HS-5 (cell line): ENCODE measurements around the gene PPM1L.
"Not testable (repeated sequence)": the region's sequence is repeated elsewhere in the genome, so short reads cannot be mapped to it uniquely, and the experiment has no call there.

ENCODE experiments used
- DNase-seq: peaks from one replicate; pipeline ENCODE4 v3.0.0-alpha.2; 2012; ENCODE audit warnings: low read depth

PPM1L gene

DNA sequence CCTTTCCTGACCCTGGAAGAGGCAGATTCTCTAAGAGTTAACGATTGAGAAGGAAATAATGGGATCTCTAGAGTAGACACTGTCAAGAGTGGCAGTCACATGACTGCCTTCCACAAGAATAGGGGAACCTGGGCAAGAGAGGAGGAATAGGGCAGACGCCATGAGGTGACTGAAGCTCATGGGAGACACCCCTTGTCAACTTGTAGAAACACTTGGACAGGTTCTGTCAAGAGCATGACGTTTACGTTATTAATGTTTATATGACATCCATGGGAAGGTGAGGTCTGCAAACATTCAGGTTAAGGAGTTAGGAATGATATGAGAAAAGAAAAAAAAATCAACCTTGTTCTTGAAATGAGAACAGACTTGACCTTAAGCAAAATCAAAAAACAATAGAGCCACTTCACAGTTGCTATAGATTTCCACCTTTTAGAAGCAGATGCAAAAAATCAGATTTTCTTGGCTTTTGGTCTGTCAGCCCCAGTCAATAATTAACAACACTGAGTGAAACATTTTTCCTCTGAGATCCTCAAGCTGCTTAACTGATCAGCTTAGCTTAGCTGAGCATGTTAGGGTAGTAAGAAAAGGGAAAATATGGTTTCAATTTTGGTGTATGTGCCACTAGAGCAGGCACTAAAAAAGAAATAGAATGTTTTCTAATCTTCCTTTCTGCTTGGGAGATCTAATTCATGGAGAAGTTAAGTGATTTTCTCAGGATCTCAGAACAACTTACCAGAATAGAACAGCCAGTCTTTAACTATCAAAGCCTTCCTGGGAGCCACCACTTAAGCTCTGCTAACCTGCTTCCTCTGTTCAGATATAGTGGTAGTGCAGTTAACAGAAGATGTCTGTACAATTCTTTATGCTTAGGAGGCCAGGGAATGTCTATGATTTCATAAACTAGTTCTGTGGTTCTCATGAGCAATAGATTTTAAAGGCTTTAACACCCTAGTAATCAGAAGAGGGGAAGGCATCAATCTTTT is 232.2 kb downstream of the PPM1L start:
- no peak for DNase-seq

DNA sequence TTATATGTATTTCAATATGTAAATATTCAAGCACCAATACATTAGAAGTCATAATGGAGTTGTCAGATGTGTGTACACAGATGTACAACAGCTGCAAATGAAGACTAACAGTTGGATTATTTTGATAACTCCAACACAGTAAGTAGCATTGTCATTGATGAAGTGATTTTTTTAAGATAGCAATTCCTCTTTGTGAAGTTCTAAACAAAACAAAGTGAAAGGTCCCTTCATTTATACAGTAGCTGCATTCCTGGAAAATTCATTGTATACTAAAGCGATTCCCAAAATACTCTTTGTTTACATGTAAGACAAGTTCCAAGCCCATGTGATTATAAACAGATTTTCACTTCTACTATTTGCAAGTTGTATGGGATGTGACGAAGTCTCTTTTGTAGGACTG is 234.4 kb downstream of the PPM1L start:
- DNase-seq, result no peak

GRCh38 chr3:160992712-160993111 is 236.7 kb downstream of the PPM1L start:
- DNase-seq, result no peak

DNA sequence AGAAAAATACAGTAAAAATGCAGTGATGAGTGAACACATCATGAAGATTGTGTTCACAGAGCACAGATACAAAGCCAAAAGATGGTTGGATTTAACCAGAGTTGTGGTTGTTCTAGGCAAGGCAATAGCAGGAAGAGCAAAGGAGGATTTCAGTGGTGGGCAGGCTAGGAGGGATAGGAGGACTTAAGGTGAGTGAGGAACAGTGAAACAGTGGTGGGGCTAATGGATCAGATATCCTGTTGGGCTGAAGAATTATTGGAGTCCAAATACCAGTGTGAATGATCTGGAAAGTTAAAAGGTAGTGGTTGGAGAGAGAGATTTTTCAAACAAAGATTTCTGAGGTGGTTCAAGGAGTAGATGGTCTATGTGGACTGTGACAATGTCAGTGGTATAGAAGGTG is 240.8 kb downstream of the PPM1L start:
- no peak for DNase-seq

DNA sequence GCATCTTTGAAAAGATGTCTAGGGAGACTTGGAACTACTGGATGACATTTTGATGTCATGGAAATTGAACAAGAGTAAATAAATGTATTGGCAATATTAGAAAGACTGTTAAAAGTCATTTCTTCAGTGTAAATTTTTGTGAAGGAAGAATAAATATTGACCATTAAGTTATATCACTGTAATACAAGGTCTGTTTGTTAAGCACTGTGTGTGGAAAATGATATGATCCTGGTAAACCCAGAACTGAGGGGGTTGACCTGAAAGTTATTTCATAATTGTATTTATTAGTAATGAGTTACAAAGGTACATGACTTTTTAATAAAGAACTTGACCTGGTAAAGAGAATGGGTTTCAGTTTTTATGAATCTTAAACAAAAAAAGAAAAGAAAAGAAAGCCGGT is 242.6 kb downstream of the PPM1L start:
- no peak for DNase-seq

DNA sequence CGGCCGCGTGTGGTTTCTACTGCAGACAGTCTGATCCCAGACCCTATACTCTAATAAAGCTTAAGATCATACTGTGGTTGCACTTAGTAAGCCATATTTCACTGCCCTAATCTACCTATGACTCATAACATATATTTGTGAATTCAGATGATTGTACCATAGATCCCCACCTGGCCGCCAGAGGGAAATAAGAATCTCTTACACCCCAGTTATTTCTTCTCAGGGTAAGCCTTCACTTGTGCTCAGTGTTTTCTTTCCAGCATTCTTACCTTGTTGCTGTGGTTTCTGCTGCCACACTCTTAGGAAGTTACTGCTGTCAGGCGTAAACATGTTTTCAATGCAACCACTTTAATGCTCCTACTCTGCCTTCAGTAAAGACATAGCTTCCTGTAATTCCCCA is 243.2 kb downstream of the PPM1L start:
- no peak for DNase-seq

- no peak for DNase-seq
Observed at GRCh38 chr3:161008086-161008485, 252.1 kb downstream of the PPM1L start.

DNA sequence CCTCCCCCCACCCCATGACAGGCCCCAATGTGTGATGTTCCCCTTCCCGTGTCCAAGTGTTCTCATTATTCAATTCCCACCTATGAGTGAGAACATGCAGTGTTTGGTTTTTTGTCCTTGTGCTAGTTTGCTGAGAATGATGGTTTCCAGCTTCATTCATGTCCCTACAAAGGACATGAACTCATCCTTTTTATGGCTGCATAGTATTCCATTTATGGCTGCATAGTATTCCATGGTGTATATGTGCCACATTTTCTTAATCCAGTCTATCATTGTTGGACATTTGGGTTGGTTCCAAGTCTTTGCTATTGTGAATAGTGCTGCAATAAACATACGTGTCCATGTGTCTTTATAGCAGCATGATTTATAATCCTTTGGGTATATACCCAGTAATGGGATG is 254.1 kb downstream of the PPM1L start:
- not testable (repeated sequence) for DNase-seq

DNA sequence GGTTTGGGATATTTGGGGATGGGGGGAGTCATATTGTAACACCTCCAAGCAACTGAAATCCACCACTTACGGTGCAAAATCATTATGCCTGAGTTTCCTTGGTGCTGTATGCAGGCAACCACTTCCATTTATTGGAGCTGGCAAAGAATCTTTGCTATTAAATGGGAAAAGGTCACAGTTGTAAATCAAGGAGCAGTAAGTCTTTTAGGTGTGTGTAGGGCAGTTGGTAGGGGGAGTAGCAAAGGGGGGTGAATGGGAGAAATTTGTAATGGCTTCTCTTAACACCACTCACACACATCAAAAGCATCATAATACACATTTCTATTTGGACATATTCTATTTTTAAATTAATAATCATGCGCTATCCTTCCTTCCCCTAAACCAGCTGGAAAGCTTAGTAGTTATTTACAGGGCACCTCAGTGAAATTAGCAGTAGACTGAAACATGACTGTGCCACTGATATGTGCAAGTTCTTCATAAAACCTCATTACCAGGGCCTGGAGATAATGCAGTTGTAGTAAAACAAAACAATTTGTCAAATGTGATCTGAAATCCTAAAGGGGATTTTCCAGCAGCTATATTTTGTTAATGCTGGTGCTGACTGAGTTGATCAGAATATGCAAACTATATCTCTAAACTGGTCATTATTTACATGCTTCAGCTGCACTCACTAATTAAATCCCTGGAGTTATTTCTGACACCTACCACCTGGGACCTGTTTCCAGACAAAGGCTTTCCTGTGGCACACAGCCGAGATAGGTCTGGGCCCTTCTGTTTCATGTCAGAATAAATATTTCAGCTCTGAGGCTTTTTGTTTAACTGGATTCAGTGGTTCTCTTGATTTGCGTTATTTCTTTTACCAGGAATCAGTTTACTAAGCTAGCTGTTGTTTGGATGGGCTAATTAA is 259.1 kb downstream of the PPM1L start:
- DNase-seq, result no peak

- DNase-seq, result no peak
Observed at GRCh38 chr3:161016417-161017313, 260.6 kb downstream of the PPM1L start.

DNA sequence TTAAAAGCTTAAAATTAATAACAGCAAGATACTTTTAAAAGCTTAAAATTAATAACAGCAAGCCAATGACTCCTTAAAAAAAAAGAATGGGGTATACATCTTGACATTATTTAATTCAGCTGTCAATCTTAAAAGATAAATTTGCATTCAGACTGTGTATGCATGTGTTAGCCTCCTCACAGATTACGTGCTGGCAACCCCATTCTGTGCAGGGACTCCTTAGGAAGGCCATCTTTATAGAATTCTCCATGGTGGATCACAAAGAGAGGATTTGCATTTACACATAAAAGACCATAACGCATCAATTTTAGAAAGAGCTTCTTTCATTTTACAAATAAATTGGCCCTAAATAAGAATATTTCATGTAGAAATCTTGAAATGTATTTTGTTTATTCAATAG is 261.9 kb downstream of the PPM1L start:
- no peak for DNase-seq

- DNase-seq, result no peak
Observed at GRCh38 chr3:161020256-161020655, 264.2 kb downstream of the PPM1L start.

GRCh38 chr3:161025911-161026310 is 269.9 kb downstream of the PPM1L start:
- DNase-seq, result no peak

- DNase-seq, result no peak
Observed at GRCh38 chr3:161026612-161027510, 270.8 kb downstream of the PPM1L start.

GRCh38 chr3:161028555-161029153 is 272.6 kb downstream of the PPM1L start:
- DNase-seq, result no peak

GRCh38 chr3:161031134-161031533 is 275.1 kb downstream of the PPM1L start:
- no peak for DNase-seq

DNA sequence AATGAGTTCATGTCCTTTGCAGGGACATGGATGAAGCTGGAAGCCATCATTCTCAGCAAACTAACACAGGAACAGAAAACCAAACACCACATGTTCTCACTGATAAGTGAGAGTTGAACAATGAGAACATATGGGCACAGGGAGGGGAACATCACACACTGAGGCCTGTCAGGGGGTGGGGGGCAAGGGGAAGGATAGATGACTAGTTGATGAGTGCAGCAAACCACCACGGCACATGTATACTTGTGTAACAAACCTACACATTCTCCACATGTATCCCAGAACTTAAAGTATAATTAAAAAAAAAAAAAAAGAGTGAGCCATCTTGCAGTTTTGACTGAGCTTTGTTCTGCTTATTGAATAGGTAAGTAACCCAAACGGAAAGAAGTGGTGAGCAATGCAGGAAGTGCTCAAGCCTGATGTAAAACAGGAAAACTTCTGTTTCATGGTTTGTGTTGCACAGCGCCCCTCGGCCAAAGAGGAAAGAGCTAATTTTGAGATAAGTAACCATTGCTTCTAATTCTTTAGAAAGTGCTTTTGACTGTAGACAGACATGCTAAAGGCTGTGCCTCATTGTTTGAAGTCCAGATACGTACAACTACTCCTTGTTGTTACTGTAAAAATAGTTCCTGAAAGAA is 279.0 kb downstream of the PPM1L start:
- DNase-seq, result not testable (repeated sequence)

- DNase-seq, result peak; percentile 5
Observed at GRCh38 chr3:161035711-161036110, 279.7 kb downstream of the PPM1L start.

GRCh38 chr3:161038725-161039124 is 282.7 kb downstream of the PPM1L start:
- no peak for DNase-seq

- DNase-seq, result no peak
Observed at GRCh38 chr3:161042023-161042501, 286.0 kb downstream of the PPM1L start.
